Measurements from ENCODE around the gene CHN2.

DNA sequence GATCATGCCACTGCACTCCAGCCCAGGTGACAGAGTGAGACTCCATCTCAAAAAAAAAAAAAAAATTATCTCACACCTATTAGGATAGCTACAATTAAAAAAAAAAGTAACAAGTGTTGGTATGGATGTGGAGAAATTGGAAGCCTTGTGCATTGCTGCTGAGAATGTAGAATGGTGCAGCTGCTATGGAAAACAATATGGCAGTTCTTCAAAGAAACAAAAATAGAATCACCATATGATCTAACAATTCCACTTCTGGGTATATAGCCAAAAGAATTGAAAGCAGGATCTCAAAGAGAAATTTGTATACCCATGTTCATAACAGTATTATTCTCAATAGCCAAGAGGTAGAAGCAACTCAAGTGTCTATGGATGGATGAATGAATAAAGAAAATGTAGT, 225.4 kb downstream of the CHN2 start:
- TF ChIP-seq CTCF (conservative IDR thresholded peaks at IDR 0.05) (no peak), EZH2 (IDR thresholded peaks at IDR 0.05; ENCODE audit: low read depth) (no peak)

Measured in PC-9 (cell line).